Stimulated activated CD4-positive, alpha-beta T cell treated with anti-CD3 and anti-CD28 coated beads, Interleukin-4, amount 100 ng/mL, for 1 hour (primary cell): ENCODE measurements around the gene GSTA1.
"Not testable (repeated sequence)": the region's sequence is repeated elsewhere in the genome, so short reads cannot be mapped to it uniquely, and the experiment has no call there.

ENCODE experiments used
- DNase-seq: peaks from one replicate; pipeline ENCODE4 v3.0.0-alpha.2; 2020

Gene GSTA1

DNA sequence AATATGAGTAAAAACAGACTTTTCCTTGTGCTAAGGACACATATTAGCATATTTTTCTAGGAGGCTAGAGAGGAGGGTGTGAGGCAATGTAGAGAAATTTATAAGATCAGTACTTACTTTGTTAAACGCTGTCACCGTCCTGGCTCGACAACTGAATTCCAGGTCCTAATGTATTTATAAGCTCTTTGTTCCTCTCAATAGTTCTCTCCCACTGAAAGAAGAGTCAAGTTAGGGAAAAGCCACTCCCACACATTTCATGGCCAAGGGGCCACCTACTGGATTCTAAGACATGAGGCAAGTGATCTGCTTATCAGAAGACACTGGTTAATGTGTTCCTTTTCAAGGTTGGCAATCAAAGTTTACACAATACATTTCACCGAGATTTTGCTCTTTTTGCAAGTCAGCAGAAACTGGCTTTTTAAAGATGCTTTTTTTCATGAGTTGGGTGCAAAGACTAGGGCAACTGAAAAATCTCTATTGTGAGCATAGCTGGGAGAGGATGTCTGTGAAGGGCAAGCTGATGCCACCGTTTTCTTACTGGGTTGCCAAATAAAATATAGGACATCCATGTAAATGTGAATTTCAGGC, at the start of gene GSTA1:
Gene GSTA1, minus strand, starts transcription at position 149 of the 588 bp plus-strand sequence. CDS start 4,549 bp downstream, outside the sequence.
- not testable (repeated sequence) for DNase-seq

GRCh38 chr6:52849137-52849536, 45.5 kb upstream of the GSTA1 start:
- DNase-seq = no peak

DNA sequence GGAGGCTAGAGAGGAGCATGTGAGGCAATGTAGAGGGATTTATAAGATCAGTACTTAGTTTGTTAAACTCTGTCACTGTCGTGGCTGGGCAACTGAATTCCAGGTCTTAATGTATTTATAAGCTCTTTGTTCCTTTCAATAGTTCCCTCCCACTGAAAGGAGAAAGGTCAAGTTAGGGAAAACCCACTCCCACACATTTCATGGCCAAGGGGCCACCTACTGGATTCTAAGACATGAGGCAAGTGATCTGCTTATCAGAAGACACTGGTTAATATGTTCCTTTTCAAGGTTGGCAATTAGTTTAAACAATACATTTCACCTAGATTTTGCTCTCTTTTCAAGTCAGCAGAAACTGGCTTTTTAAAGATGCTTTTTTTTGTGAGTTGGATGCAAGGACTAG, 42.4 kb upstream of the GSTA1 start:
- no peak for DNase-seq

GRCh38 chr6:52843605-52844004, 40.0 kb upstream of the GSTA1 start:
- DNase-seq = no peak

DNA sequence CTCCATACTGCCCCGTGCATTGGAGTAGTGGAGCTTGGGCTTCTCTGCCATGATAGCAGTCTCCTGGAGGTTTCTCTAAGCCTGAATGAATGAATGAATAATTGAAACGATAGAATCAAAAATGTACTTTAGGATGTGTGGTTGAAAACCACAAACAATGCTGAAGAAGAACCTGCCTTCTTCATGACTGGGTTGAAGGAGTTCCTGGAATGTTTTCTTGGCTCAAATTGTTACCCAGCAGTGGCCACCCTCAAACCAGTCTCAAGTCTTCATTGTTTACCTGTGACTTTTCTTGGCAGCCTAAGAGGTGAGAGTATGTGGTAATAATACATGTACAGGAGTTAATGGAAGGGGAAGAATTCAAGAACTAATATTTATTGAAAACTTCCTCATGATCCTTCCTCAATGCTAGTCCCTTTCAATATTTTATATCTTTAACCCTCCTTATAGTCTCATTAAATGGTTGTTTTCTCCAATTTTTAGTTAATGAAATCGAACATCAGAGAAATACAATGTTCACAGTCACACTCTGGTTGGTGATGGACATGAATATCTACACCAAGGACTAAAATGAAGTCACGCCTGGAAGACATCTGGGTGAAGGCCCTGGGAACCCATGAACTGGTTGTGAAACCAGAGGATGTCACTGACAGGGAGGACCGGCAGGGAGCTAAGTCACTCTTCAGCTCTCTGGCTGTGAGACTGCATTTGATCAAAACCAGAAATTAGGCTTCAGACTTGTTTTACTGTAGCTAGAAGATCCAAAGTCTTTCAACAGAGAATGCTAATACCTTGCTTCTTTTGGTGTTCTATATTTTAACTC, 37.4 kb upstream of the GSTA1 start, which contains the start of gene GSTA5:
Gene GSTA5, minus strand, starts transcription at position 51 of the 823 bp plus-strand sequence.
- DNase-seq = no peak

- DNase-seq = peak; percentile 39
Measured at GRCh38 chr6:52839124-52840055, 35.8 kb upstream of the GSTA1 start.

DNA sequence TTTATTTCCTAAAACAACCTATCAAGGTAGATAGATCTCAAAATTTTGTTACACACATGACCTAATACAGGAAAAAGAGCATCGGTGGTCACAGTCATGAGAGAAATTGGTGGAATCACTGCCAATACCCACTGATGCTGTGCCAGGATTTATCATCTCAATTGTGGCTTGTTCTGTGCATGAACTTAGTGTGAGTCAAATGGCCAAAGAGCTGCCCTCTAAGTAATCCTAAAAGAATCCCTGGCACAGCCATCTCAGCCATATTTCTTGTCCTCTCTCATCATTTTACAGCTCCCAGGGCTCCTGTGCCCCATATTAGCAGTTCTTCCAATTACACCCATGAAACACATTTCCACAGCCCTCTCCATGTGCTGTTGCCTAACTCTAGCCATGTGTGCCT, 30.9 kb upstream of the GSTA1 start:
- no peak for DNase-seq

GRCh38 chr6:52830869-52831268, 27.3 kb upstream of the GSTA1 start:
- not testable (repeated sequence) for DNase-seq

GRCh38 chr6:52829046-52829817, 25.6 kb upstream of the GSTA1 start:
- DNase-seq = no peak

DNA sequence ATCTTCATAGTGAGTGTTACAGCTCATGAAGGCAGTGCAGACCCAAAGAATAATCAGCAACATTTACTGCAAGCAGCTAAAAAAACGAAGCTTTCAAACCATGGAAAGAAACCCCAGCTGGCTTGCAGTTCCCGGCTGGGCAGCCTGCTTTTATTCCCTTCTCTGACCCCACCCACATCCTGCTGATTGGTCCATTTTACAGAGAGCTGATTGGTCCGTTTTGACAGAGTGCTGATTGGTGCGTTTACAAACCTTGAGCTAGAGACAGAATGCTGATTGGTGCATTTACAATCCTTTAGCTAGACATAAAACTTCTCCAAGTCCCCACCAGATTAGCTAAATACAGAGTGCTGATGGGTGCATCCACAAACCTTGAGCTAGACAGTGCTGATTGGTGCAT, 25.0 kb upstream of the GSTA1 start:
- DNase-seq = not testable (repeated sequence)

DNA sequence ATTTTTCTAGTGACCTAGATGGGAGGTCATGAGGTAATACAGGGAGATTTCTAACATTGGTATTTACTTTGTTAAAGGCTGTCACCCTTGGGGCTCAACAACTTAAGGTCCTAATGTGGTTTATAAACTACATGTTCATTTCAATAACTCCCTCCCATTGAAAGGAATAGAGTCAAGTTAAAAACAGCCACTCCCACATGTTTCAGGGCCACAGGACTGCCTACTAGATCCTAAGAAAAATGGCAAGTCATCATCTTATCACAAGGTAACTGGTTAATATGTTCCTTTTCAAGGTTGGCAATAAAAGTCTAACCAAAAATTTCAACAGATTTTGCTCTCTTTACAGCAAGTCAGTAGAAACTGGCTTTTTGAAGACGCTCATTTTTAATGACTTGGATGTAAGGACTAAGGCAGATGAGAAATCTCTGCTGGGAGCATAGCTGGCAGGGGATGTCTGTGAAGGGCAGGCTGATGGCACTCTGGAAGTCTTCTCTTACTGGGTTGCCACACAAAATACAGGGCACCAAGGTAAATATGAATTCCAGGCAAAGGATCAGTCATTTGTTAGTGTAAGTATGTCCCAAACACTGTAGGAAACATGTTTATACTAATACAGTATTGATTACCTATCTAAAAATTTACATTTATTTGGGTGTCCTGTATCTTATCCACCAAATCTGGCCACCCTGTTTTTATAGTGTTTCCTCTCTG, 23.6 kb upstream of the GSTA1 start:
- not testable (repeated sequence) for DNase-seq

DNA sequence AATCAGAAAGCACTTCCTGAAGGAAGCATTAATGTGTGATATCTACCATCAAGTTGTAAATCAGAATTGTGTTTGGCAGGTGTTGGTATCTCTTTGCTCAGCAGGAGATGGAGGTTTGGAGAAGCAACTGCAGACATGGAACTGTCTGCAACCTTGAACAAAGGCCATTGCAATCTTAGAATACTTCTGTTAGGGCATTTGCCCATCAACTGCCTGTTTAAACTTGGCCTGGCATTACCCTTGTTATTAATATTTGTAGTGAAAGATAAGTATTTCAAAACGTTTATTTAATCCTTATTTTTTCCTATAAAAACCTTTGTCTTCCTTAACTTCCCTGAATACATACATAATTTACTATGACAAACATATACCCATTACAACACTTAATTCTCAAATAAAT, 22.9 kb upstream of the GSTA1 start:
- no peak for DNase-seq

DNA sequence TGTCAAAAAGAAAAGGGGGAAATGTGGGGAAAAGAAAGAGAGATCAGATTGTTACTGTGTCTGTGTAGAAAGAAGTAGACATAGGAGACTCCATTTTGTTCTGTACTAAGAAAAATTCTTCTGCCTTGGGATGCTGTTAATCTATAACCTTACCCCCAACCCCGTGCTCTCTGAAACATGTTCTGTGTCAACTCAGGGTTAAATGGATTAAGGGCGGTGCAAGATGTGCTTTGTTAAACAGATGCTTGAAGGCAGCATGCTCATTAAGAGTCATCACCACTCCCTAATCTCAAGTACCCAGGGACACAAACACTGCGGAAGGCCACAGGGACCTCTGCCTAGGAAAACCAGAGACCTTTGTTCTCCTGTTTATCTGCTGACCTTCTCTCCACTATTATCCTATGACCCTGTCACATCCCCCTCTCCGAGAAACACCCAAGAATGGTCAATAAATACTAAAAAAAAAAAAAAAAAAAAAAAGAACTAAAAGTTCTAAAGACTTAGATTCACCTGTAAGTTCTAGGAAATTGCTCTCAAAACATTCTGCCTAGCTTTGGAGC, 22.4 kb upstream of the GSTA1 start:
- DNase-seq = not testable (repeated sequence)

DNA sequence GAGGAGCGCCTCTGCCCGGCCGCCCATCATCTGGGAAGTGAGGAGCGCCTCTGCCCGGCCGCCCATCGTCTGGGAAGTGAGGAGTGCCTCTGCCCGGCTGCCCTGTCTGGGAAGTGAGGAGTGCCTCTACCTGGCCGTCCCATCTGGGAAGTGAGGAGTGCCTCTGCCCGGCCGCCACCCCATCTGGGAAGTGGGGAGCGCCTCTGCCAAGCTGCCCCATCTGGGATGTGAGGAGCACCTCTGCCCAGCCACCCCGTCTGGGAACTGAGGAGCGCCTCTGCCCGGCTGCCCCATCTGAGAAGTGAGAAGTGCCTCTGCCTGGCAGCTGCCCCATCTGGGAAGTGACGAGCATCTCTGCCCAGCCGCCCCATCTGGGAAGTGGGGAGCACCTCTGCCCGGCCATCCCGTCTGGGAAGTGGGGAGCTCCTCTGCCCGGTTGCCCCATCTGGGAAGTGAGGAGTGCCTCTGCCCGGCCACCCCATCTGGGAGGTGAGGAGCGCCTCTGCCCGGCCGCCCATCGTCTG, 21.7 kb upstream of the GSTA1 start:
- DNase-seq = not testable (repeated sequence)

- DNase-seq = no peak
Measured at GRCh38 chr6:52821842-52822241, 18.2 kb upstream of the GSTA1 start.

GRCh38 chr6:52820198-52820597, 16.6 kb upstream of the GSTA1 start:
- DNase-seq = no peak

DNA sequence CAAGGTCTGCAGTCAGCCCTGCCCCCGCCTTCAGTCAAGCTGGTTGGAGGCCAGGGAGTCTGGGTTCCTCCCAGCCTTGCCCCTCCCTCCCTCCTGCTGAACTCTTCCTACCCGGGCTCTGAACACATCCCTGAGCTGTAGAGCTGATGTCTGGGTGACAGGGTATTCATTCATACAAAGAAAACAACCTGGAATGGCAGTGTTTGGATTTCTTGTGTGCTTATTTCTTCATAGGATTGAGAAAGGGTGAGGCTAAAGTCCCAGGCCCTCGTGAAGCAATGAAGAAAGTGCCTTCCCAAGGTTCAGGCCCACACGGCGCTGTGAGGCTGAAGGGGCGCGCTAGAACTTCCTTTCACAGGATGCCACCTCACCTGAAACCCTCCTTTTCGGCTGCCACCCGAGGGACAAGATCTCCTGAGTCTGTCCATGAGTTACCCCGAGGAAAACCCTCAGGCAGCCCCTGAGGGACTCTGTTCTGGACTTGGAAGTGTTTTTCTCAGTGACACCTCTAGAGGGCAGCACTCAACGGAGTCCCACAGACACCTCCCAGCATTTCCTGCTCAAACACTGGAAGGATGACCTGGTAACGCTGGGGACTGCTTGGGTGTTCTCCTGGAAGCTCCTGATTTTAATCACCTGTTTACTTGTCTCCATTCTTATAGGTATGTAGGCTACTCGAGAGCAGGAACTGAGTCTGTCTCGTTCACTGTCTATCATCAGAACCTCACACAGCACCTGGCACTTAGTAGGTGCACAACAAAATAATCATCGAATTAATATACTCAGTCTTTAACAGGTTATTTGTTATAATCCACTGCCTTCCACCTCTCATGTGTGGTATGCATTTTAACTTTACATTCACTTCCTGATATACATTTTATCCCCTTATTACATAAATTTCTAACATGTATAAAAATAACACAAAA, 11.8 kb upstream of the GSTA1 start:
- DNase-seq = peak; percentile 15

DNA sequence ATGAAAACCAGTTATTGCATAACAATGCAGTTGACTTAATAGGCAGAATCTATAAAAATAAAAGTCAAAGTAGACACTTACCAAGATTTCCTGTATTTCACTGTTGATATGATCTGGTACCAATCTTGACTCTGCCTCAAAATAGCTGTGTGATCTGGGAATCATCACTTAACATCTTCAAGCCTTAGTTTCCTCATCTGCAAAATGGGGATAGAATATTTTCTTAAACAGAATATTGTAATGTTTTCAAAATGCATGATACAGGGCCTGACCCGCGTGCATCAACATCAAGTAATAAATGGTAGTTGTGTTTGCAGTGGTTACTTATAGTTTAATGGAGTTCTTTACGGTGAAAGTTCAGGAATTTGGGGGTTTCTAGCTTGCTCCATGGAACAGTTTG, 10.9 kb upstream of the GSTA1 start:
- DNase-seq = not testable (repeated sequence)

GRCh38 chr6:52809777-52810176, 6.2 kb upstream of the GSTA1 start:
- DNase-seq = not testable (repeated sequence)

GRCh38 chr6:52808660-52809059, 5.0 kb upstream of the GSTA1 start:
- DNase-seq = no peak
